A549 (cell line): ENCODE results near the gene PTBP2. TPM values are rescaled to one million over a fixed set of nuclear protein-coding genes. Genes with fewer than 3 reads are reported as not detected.

Experiments used
- ATAC-seq, 2 experiments: fragments of 200-7000 bp in 1 of 2; fragments of >200 bp in 1 of 2; cut with Nextera tagmentation in 1 of 2; cut with Tn5 transposase in 1 of 2; 3 replicates each; pipeline versions ENCODE4 v1.8.0 to v1.9.1; 2018 to 2020; ENCODE audit warnings: mild to moderate bottlenecking in 1 of 2, moderate library complexity in 1 of 2
- CTCF ChIA-PET: fragments of 300-600 bp; sonication (Branson Sonifier 250); formaldehyde crosslinking; extraction: SDS; loops from one replicate; lab custom pipeline; 2021; ENCODE audit warnings: antibody characterized with exemption, inconsistent platforms; lab: Yijun Ruan, JAX
- POLR2A ChIA-PET: fragments of 350-600 bp; formaldehyde crosslinking; extraction: SDS; loops from one replicate; lab custom pipeline; 2021; ENCODE audit warnings: antibody characterized with exemption, inconsistent platforms; lab: Yijun Ruan, JAX
- DNase-seq, 2 experiments: peaks; one replicate each; pipeline versions ENCODE4 v3.0.0 to v3.0.0-alpha.2; 2011 to 2016; ENCODE audit warnings: low read depth in 1 of 2, low spot score in 1 of 2
- FAIRE-seq: peaks from 2 replicates; lab custom pipeline; 2011; peaks lifted over from hg19 to GRCh38; lab: Jason Lieb, UNC
- H3K27ac ChIP-seq, 2 experiments: fragments of >200 bp; sonication (Bioruptor Twin); formaldehyde crosslinking; 3 replicates each; pipeline ENCODE4 v1.5.1; 2016 to 2017
- H3K4me1 ChIP-seq: fragments of >200 bp; sonication (Bioruptor Twin); formaldehyde crosslinking; 3 replicates; pipeline ENCODE4 v1.6.1; 2016
- H3K4me2 ChIP-seq: fragments of >200 bp; sonication (Bioruptor Twin); formaldehyde crosslinking; 3 replicates; pipeline ENCODE4 v1.6.1; 2016
- H3K4me3 ChIP-seq: fragments of >200 bp; sonication (Bioruptor Twin); formaldehyde crosslinking; 3 replicates; pipeline ENCODE4 v1.5.1; 2016
- H3K9me3 ChIP-seq: fragments of >200 bp; sonication (Bioruptor Twin); formaldehyde crosslinking; 3 replicates; pipeline ENCODE4 v1.6.1; 2016
- BCL3 ChIP-seq: fragments of >200 bp; sonication (Bioruptor Twin); formaldehyde crosslinking; IDR thresholded peaks from 3 replicates; pipeline ENCODE4 v1.6.1; 2016
- CBX2 ChIP-seq: fragments of 200-600 bp; sonication (generic); IDR thresholded peaks from 2 replicates; pipeline ENCODE4 v1.6.1; 2016; ENCODE audit warnings: low read depth, mild to moderate bottlenecking, borderline replicate concordance
- CHD4 ChIP-seq: fragments of 200-600 bp; sonication (generic); IDR thresholded peaks from 2 replicates; pipeline ENCODE4 v1.6.1; 2016; ENCODE audit warnings: antibody characterized with exemption, mild to moderate bottlenecking, borderline replicate concordance
- E2F6 ChIP-seq: IDR thresholded peaks from 2 replicates; pipeline ENCODE4 v1.6.1; 2012; ENCODE audit warnings: low read depth, borderline replicate concordance
- EHF ChIP-seq: fragments of 250-450 bp; sonication (Bioruptor Pico); IDR thresholded peaks from 2 replicates; pipeline ENCODE4 v1.5.0; 2020; ENCODE audit warnings: mild to moderate bottlenecking
- ELK1 ChIP-seq: fragments of 150-350 bp; IDR thresholded peaks from 2 replicates; pipeline ENCODE4 v1.6.1; 2014; ENCODE audit warnings: low read depth, mild to moderate bottlenecking, low read length
- EP300 ChIP-seq, 2 experiments: fragments of >200 bp; sonication (Bioruptor Twin); formaldehyde crosslinking; IDR thresholded peaks; 2 replicates in 1 of 2; 3 replicates in 1 of 2; pipeline ENCODE4 v1.6.1; 2016 to 2017
- FOSB ChIP-seq: fragments of 250-450 bp; sonication (Bioruptor Pico); IDR thresholded peaks from 2 replicates; pipeline ENCODE4 v1.5.0; 2020; ENCODE audit warnings: mild to moderate bottlenecking, moderate library complexity
- FOSL2 ChIP-seq, 2 experiments: fragments of 450-650 bp in 1 of 2; fragments of >200 bp in 1 of 2; sonication (Bioruptor Twin) in 1 of 2; formaldehyde crosslinking; IDR thresholded peaks; 2 replicates each; pipeline versions ENCODE4 v1.5.0 to v1.6.1; 2016 to 2020; ENCODE audit warnings: mild to moderate bottlenecking in 1 of 2, moderate library complexity in 1 of 2
- FOXS1 ChIP-seq: fragments of 250-450 bp; sonication (Bioruptor Pico); IDR thresholded peaks from 2 replicates; pipeline ENCODE4 v1.5.0; 2020; ENCODE audit warnings: mild to moderate bottlenecking, moderate library complexity
- HEYL ChIP-seq: fragments of 250-450 bp; sonication (Bioruptor Pico); IDR thresholded peaks from 2 replicates; pipeline ENCODE4 v1.8.0; 2021; ENCODE audit warnings: mild to moderate bottlenecking, moderate library complexity
- HMGXB4 ChIP-seq: fragments of 250-450 bp; sonication (Bioruptor Pico); IDR thresholded peaks from 2 replicates; pipeline ENCODE4 v1.5.0; 2021; ENCODE audit warnings: mild to moderate bottlenecking, moderate library complexity, borderline replicate concordance
- JUN ChIP-seq, 2 experiments: fragments of >200 bp; sonication (Bioruptor Twin); formaldehyde crosslinking; IDR thresholded peaks; 2 replicates in 1 of 2; 3 replicates in 1 of 2; pipeline ENCODE4 v1.6.1; 2016 to 2017
- KDM1A ChIP-seq: fragments of 200-600 bp; sonication (generic); IDR thresholded peaks from 2 replicates; pipeline ENCODE4 v1.6.1; 2016; ENCODE audit warnings: low read depth, mild to moderate bottlenecking
- KDM5A ChIP-seq: fragments of 200-600 bp; sonication (generic); IDR thresholded peaks from 2 replicates; pipeline ENCODE4 v1.6.1; 2016; ENCODE audit warnings: antibody characterized with exemption, mild to moderate bottlenecking
- MYC ChIP-seq: IDR thresholded peaks from 2 replicates; pipeline ENCODE4 v1.6.1; 2012; ENCODE audit warnings: mild to moderate bottlenecking, inconsistent platforms, low read length, improper control_type of control experiment, borderline replicate concordance
- NFE2L2 ChIP-seq: fragments of 150-350 bp; conservative IDR thresholded peaks from 2 replicates; pipeline ENCODE4 v1.6.1; 2014; ENCODE audit warnings: low read length
- NPAS2 ChIP-seq: fragments of 250-450 bp; sonication (Bioruptor Pico); IDR thresholded peaks from 2 replicates; pipeline ENCODE4 v1.8.0; 2022; ENCODE audit warnings: mild to moderate bottlenecking, moderate library complexity, borderline replicate concordance
- PHF8 ChIP-seq: fragments of 200-600 bp; sonication (generic); IDR thresholded peaks from 2 replicates; pipeline ENCODE4 v1.6.1; 2016; ENCODE audit warnings: low read depth, mild to moderate bottlenecking, antibody characterized with exemption, moderate library complexity, borderline replicate concordance
- POLR2AphosphoS2 ChIP-seq: conservative IDR thresholded peaks from 2 replicates; pipeline ENCODE4 v1.6.1; 2012; ENCODE audit warnings: low read length, improper control_type of control experiment, inconsistent platforms
- RNF2 ChIP-seq: fragments of 200-600 bp; sonication (generic); IDR thresholded peaks from 2 replicates; pipeline ENCODE4 v1.6.1; 2016; ENCODE audit warnings: low read depth, mild to moderate bottlenecking, antibody characterized with exemption, moderate library complexity, borderline replicate concordance
- SMC3 ChIP-seq: fragments of >200 bp; sonication (Bioruptor Twin); formaldehyde crosslinking; IDR thresholded peaks from 3 replicates; pipeline ENCODE4 v1.6.1; 2018; ENCODE audit warnings: inconsistent platforms
- TFCP2L1 ChIP-seq: fragments of 250-450 bp; sonication (Bioruptor Pico); IDR thresholded peaks from 2 replicates; pipeline ENCODE4 v1.5.0; 2021; ENCODE audit warnings: mild to moderate bottlenecking
- TP53 ChIP-seq: fragments of 250-450 bp; sonication (Bioruptor Pico); IDR thresholded peaks from 2 replicates; pipeline ENCODE4 v1.5.0; 2021; ENCODE audit warnings: mild to moderate bottlenecking, moderate library complexity
- ZC3H11A ChIP-seq: fragments of 450-650 bp; IDR thresholded peaks from 2 replicates; pipeline ENCODE4 v1.6.1; 2014; ENCODE audit warnings: antibody characterized with exemption, mild to moderate bottlenecking
- ZFP36 ChIP-seq: fragments of 450-650 bp; IDR thresholded peaks from 2 replicates; pipeline ENCODE4 v1.6.1; 2014; ENCODE audit warnings: borderline replicate concordance; ENCODE audit not compliant: partially characterized antibody
- WGBS: methylation state at CpG from one replicate; pipeline ENCODE4 v1.1.6; 2017; ENCODE audit errors: missing lambda C conversion rate; 5-methylcytosine and 5-hydroxymethylcytosine counted together
- polyA plus RNA-seq, 4 experiments: library from polyadenylated mRNA; depleted of rRNA in 3 of 4; stranded (reverse); fragments of >200 nt; fragmentation: RNase III in 1 of 4; extraction: RNeasy Plus Mini Kit Qiagen cat#74134 plus additional on column Dnase treatment in 1 of 4; gene quantifications; 2 replicates in 3 of 4; 3 replicates in 1 of 4; pipeline ENCODE4 v1.2.3, GENCODE V29; 2011 to 2017

Gene PTBP2
- polyA plus RNA-seq, 2 of the 4 experiments (the other 2 are of a cell fraction): 6.1 to 20.2 TPM

- Histone ChIP-seq H3K4me3 (no peak overlapping the region), H3K9me3 (no peaks in the 10 kb centered on the region), H3K27ac (no peak overlapping the region), H3K4me1 (no peaks in the 10 kb centered on the region), H3K4me2 (no peak overlapping the region)
- ChIA-PET POLR2A (no interaction called here), CTCF (no interaction called here)
- no peak for FAIRE-seq
- ATAC-seq: no peak
- no peak for DNase-seq
- TF ChIP-seq SMC3 (no peak), ELK1 (no peak), POLR2AphosphoS2 (no peak), ZFP36 (no peak), TFCP2L1 (CRISPR knock-in tag) (no peak), KDM5A (no peak), KDM1A (no peak), JUN (IDR thresholded peaks at IDR 0.05) (no peak), MYC (no peak), RNF2 (no peak), BCL3 (no peak), HEYL (CRISPR knock-in tag) (no peak), CBX2 (no peak), TP53 (no peak), FOSB (CRISPR knock-in tag) (no peak), PHF8 (no peak), CHD4 (no peak)
- whole genome bisulfite sequencing: 89% methylated on average over 3 of the region's 3 CpGs
These were observed 26.5 kb downstream of the PTBP2 start for GRCh38 chr1:96748078-96748477.

- no peak for DNase-seq
These were observed 28.0 kb downstream of the PTBP2 start for GRCh38 chr1:96749618-96750017.

More at GRCh38 chr1:96749618-96750017, 28.0 kb downstream of the PTBP2 start:
- POLR2A ChIA-PET: no interaction called here
- no peak for FAIRE-seq
- H3K9me3 ChIP-seq: no peaks in the 10 kb centered on the region
- TF ChIP-seq MYC (no peak), NFE2L2 (no peak), EP300 (IDR thresholded peaks at IDR 0.05) (no peak), ZC3H11A (no peak), E2F6 (no peak), KDM1A (no peak), TP53 (no peak), NPAS2 (CRISPR knock-in tag) (no peak), FOXS1 (no peak), EHF (CRISPR knock-in tag) (no peak), HMGXB4 (no peak), FOSL2 (IDR thresholded peaks at IDR 0.05) (no peak), FOSL2 (CRISPR knock-in tag; IDR thresholded peaks at IDR 0.05) (no peak), PHF8 (no peak)
- WGBS: 86% methylated on average over 2 of the region's 2 CpGs
- no peak overlapping the region for H3K4me3 ChIP-seq
- H3K27ac ChIP-seq: no peak overlapping the region
- ATAC-seq: no peak
- H3K4me1 ChIP-seq: no peaks in the 10 kb centered on the region
- CTCF ChIA-PET: no interaction called here
- H3K4me2 ChIP-seq: no peak overlapping the region
